IMR-90 (cell line): Measurements from ENCODE around the gene BCDIN3D. TPM values are rescaled to one million over a fixed set of nuclear protein-coding genes. Genes with fewer than 3 reads are reported as not detected.

Source experiments
- ATAC-seq: fragments of 200-7000 bp; cut with Tn5 transposase; 2 replicates; pipeline ENCODE4 v1.9.1; 2020; ENCODE audit warnings: low read depth, mild to moderate bottlenecking, moderate library complexity
- BruUV-seq: library from RNA; stranded (reverse); fragments of 400-500 nt; replicated peaks from 2 replicates; lab custom pipeline; 2021; lab: Mats Ljungman, UMichigan
- CTCF ChIA-PET: fragments of 300-600 bp; formaldehyde crosslinking; extraction: SDS; loops from one replicate; lab custom pipeline; 2021; ENCODE audit warnings: antibody characterized with exemption; lab: Yijun Ruan, JAX
- POLR2A ChIA-PET: fragments of 300-600 bp; sonication (Branson Sonifier 250); formaldehyde crosslinking; loops from one replicate; lab custom pipeline; 2022; ENCODE audit warnings: antibody characterized with exemption; ENCODE audit not compliant: unreplicated experiment; lab: Charles Lee
- DNase-seq: peaks from one replicate; pipeline ENCODE4 v3.0.0; 2013
- H2AFZ ChIP-seq: replicated peaks from 2 replicates; pipeline ENCODE3; 2013; ENCODE audit warnings: low read length, mild to moderate bottlenecking; ENCODE audit not compliant: poor library complexity
- H2AK5ac ChIP-seq: 2 replicates; pipeline ENCODE4 v1.6.1; 2013; ENCODE audit warnings: low read depth, low read length, inconsistent platforms
- H2AK9ac ChIP-seq: replicated peaks from 2 replicates; pipeline ENCODE3; 2013; ENCODE audit warnings: mild to moderate bottlenecking, low read depth, low read length, moderate library complexity; ENCODE audit not compliant: poor library complexity
- H2BK120ac ChIP-seq: 2 replicates; pipeline ENCODE4 v1.6.1; 2013; ENCODE audit warnings: low read depth, low read length, inconsistent platforms
- H2BK15ac ChIP-seq: 3 replicates; pipeline ENCODE4 v1.6.1; 2013; ENCODE audit warnings: low read depth, low read length, inconsistent platforms
- H2BK20ac ChIP-seq: 2 replicates; pipeline ENCODE4 v1.6.1; 2013; ENCODE audit warnings: low read depth, mild to moderate bottlenecking, inconsistent platforms, low read length, moderate library complexity
- H2BK5ac ChIP-seq: 2 replicates; pipeline ENCODE4 v1.6.1; 2013; ENCODE audit warnings: mild to moderate bottlenecking, low read depth, low read length, inconsistent platforms; ENCODE audit not compliant: poor library complexity, severe bottlenecking
- H3K14ac ChIP-seq: replicated peaks from 2 replicates; pipeline ENCODE4 v1.6.1; 2013; ENCODE audit warnings: low read depth, low read length, inconsistent platforms
- H3K18ac ChIP-seq: 2 replicates; pipeline ENCODE4 v1.6.1; 2013; ENCODE audit warnings: low read depth, low read length, control low read depth
- H3K23ac ChIP-seq: 2 replicates; pipeline ENCODE4 v1.6.1; 2013; ENCODE audit warnings: low read depth, low read length, inconsistent platforms
- H3K27ac ChIP-seq: 2 replicates; pipeline ENCODE4 v1.5.1; 2013; ENCODE audit warnings: mild to moderate bottlenecking, control low read depth, low read length; ENCODE audit not compliant: insufficient read depth
- H3K27me3 ChIP-seq: 2 replicates; pipeline ENCODE4 v1.6.1; 2013; ENCODE audit warnings: low read length; ENCODE audit not compliant: control insufficient read depth, insufficient read depth
- H3K36me3 ChIP-seq: 2 replicates; pipeline ENCODE4 v1.6.1; 2013; ENCODE audit warnings: low read length, mixed read lengths; ENCODE audit not compliant: control insufficient read depth, insufficient read depth
- H3K4ac ChIP-seq: 2 replicates; pipeline ENCODE4 v1.6.1; 2013; ENCODE audit warnings: low read depth, low read length, inconsistent platforms
- H3K4me1 ChIP-seq: 2 replicates; pipeline ENCODE4 v1.6.1; 2013; ENCODE audit warnings: low read length, mixed read lengths; ENCODE audit not compliant: control insufficient read depth, insufficient read depth
- H3K4me2 ChIP-seq: 2 replicates; pipeline ENCODE4 v1.6.1; 2013; ENCODE audit warnings: low read depth, mild to moderate bottlenecking, control low read depth, low read length, moderate library complexity
- H3K4me3 ChIP-seq: 2 replicates; pipeline ENCODE4 v1.5.1; 2013; ENCODE audit warnings: low read depth, mild to moderate bottlenecking, control low read depth, low read length, moderate library complexity; ENCODE audit not compliant: insufficient read depth
- H3K56ac ChIP-seq: 2 replicates; pipeline ENCODE4 v1.6.1; 2013; ENCODE audit warnings: low read length, inconsistent platforms; ENCODE audit not compliant: insufficient read depth; ENCODE audit errors: extremely low read depth
- H3K79me1 ChIP-seq, 2 experiments: 2 replicates each; pipeline ENCODE4 v1.6.1; 2013; ENCODE audit warnings: low read length in 2 of 2, inconsistent platforms in 1 of 2, low read depth in 1 of 2
- H3K9ac ChIP-seq: 2 replicates; pipeline ENCODE4 v1.6.1; 2013; ENCODE audit warnings: low read depth, low read length, control low read depth
- H3K9me1 ChIP-seq: 2 replicates; pipeline ENCODE4 v1.6.1; 2013; ENCODE audit warnings: low read length, inconsistent platforms; ENCODE audit not compliant: insufficient read depth
- H3K9me3 ChIP-seq: 2 replicates; pipeline ENCODE4 v1.6.1; 2013; ENCODE audit warnings: low read length; ENCODE audit not compliant: control insufficient read depth, insufficient read depth
- H4K20me1 ChIP-seq: 2 replicates; pipeline ENCODE4 v1.6.1; 2013; ENCODE audit warnings: low read length, inconsistent platforms; ENCODE audit not compliant: insufficient read depth
- H4K5ac ChIP-seq: 2 replicates; pipeline ENCODE4 v1.6.1; 2013; ENCODE audit warnings: mild to moderate bottlenecking, low read depth, low read length, control low read depth
- H4K8ac ChIP-seq, 2 experiments: 2 replicates each; pipeline ENCODE4 v1.6.1; 2013; ENCODE audit warnings: low read depth in 2 of 2, low read length in 2 of 2, control low read depth in 1 of 2, inconsistent platforms in 1 of 2
- H4K91ac ChIP-seq: 2 replicates; pipeline ENCODE4 v1.6.1; 2013; ENCODE audit warnings: low read depth, low read length, inconsistent platforms; ENCODE audit not compliant: insufficient read depth
- BHLHE40 ChIP-seq: fragments of 150-350 bp; IDR thresholded peaks from 2 replicates; pipeline ENCODE4 v1.6.1; 2016; ENCODE audit warnings: mild to moderate bottlenecking, low read depth, low read length
- CHD1 ChIP-seq: IDR thresholded peaks from 2 replicates; pipeline ENCODE4 v1.6.1; 2012; ENCODE audit warnings: low read depth, low read length, improper control_type of control experiment
- MAFK ChIP-seq: IDR thresholded peaks from 2 replicates; pipeline ENCODE4 v1.6.1; 2012; ENCODE audit warnings: low read depth, low read length, improper control_type of control experiment
- MXI1 ChIP-seq: IDR thresholded peaks from 2 replicates; pipeline ENCODE4 v1.6.1; 2012; ENCODE audit warnings: low read depth, mild to moderate bottlenecking, low read length, moderate library complexity, borderline replicate concordance
- NFE2L2 ChIP-seq: fragments of 150-350 bp; IDR thresholded peaks from 2 replicates; pipeline ENCODE4 v1.6.1; 2016; ENCODE audit warnings: low read depth, mild to moderate bottlenecking, low read length
- POLR2A ChIP-seq: IDR thresholded peaks from 2 replicates; pipeline ENCODE4 v1.6.1; 2012; ENCODE audit warnings: mild to moderate bottlenecking, low read depth, low read length
- RAD21 ChIP-seq: IDR thresholded peaks from 2 replicates; pipeline ENCODE4 v1.6.1; 2012; ENCODE audit warnings: low read length, improper control_type of control experiment
- RCOR1 ChIP-seq: IDR thresholded peaks from 2 replicates; pipeline ENCODE4 v1.6.1; 2012; ENCODE audit warnings: mild to moderate bottlenecking, low read length, improper control_type of control experiment; ENCODE audit not compliant: insufficient replicate concordance
- RFX5 ChIP-seq: IDR thresholded peaks from 2 replicates; pipeline ENCODE4 v1.8.0; 2012; ENCODE audit warnings: low read depth, mild to moderate bottlenecking, low read length, moderate library complexity
- USF2 ChIP-seq: fragments of 150-350 bp; IDR thresholded peaks from 2 replicates; pipeline ENCODE4 v1.6.1; 2017; ENCODE audit warnings: mild to moderate bottlenecking, antibody characterized with exemption, low read length, low read depth
- WGBS, 2 experiments: methylation state at CpG; one replicate each; pipeline versions ENCODE4 v1.1.5 to v1.1.7; 2013; ENCODE audit warnings: missing lambda C conversion rate in 2 of 2; ENCODE audit not compliant: insufficient read length in 1 of 2; ENCODE audit errors: extremely low coverage in 2 of 2; 5-methylcytosine and 5-hydroxymethylcytosine counted together
- dilution Hi-C: fragments of 300-500 bp; cut with HindIII; formaldehyde crosslinking; loops from one replicate; pipeline ENCODE4 v1.14.3; 2018; ENCODE audit warnings: low sequenced_read_pairs; ENCODE audit not compliant: unreplicated experiment
- in situ Hi-C: fragments of 300-500 bp; cut with MboI; formaldehyde crosslinking; loops from 3 replicates; pipeline ENCODE4 v1.14.3; 2019; ENCODE audit warnings: low sequenced_read_pairs, inconsistent platforms, mixed read lengths
- intact Hi-C: fragments of 100-400 bp; cut with micrococcal nuclease; formaldehyde crosslinking; loops from 2 replicates; pipeline ENCODE4 v1.10.0; 2022
- polyA plus RNA-seq, 3 experiments: library from polyadenylated mRNA; depleted of rRNA; stranded (reverse); fragments of >200 nt; gene quantifications; 2 replicates each; pipeline ENCODE4 v1.2.3, GENCODE V29; 2012; ENCODE audit warnings: low replicate concordance in 1 of 3
- total RNA-seq: library from RNA; depleted of rRNA; stranded (reverse); fragments of >200 nt; gene quantifications from 2 replicates; pipeline ENCODE4 v1.2.3, GENCODE V29; 2012
- TF ChIP-seq, protein P1 (sequence below): conservative IDR thresholded peaks from 2 replicates; pipeline ENCODE4 v1.5.1; 2012; ENCODE audit warnings: mild to moderate bottlenecking, low read depth, low read length, improper control_type of control experiment

Gene BCDIN3D
- total and polyA plus RNA-seq, 2 of the 4 experiments (the other 2 are of a cell fraction), result 2.3 TPM

DNA sequence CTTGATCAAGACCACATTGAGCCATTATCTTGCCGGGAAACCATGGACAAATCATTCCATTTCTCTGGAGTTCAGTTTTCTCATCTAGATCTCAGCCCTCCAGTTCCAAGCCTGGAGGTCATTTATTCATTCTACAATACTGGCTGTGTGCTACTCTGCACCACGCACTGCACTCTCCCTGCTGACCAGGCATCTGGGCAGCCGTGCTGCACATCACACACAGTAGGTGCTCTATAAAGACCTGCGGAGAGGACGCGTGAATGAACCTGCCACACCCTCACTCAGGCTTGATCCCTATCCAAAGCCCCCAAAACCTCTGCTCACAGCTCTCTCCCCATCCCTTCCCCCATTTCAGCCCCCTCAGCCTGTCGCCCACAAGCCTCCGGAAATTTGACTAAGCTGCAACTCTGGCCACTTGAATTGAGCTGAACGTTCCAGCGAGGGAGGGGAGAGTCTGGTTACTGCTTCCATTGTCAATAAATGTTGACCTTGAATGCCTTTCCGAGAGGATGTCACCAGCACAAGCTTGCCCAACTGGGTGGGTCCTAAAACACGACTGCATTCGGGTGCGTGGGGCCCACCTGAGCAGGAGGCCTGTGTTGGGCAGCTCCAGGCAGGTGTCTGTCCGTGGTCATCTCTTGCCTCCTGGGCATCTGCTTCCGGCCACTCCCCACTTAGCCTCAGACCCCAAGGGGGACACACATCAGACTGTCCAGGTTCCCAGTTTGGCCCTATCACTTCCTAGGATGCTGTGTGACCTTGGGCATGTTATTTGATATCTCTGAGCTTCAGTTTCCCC is 43.0 kb upstream of the BCDIN3D start:
- DNase-seq (no peak), ATAC-seq (no peak)
- no peak overlapping the region for H3K18ac ChIP-seq
- no peaks in the 10 kb centered on the region for H3K9me1 ChIP-seq
- H2AK5ac ChIP-seq, result no peak overlapping the region
- no peaks in the 10 kb centered on the region for H3K9me3 ChIP-seq
- no peaks in the 10 kb centered on the region for H3K4me1 ChIP-seq
- H3K36me3 ChIP-seq, result no peaks in the 10 kb centered on the region
- no peak overlapping the region for H3K4me3 ChIP-seq
- no peak overlapping the region for H3K14ac ChIP-seq
- ChIA-PET CTCF (no interaction called here), POLR2A (no interaction called here)
- no peak overlapping the region for H3K4me2 ChIP-seq
- no peaks in the 10 kb centered on the region for H3K79me1 ChIP-seq
- 80% methylated on average over 11 of the region's 16 CpGs; no CpG with 5 or more reads in 1 of the 2 experiments for WGBS, 2 experiments
- no peak overlapping the region for H3K9ac ChIP-seq
- in situ Hi-C loops, result no loop called here
- H3K56ac ChIP-seq, result no peak overlapping the region
- peaks cover 51% of the 10 kb centered on the region for H3K27me3 ChIP-seq
- no peaks in the 10 kb centered on the region for H4K20me1 ChIP-seq
- dilution Hi-C loops, result no loop called here
- H2BK120ac ChIP-seq, result no peak overlapping the region
- H3K23ac ChIP-seq, result no peak overlapping the region
- H3K4ac ChIP-seq, result no peak overlapping the region
- no peak overlapping the region for H2AFZ ChIP-seq
- intact Hi-C loops, result no loop called here
- no peak overlapping the region for H4K91ac ChIP-seq
- no peak for TF ChIP-seq RCOR1
- no peak for TF ChIP-seq MXI1
- TF ChIP-seq CHD1, result no peak
- TF ChIP-seq RAD21, result no peak
- no peak for TF ChIP-seq BHLHE40
- no peak for TF ChIP-seq MAFK
- TF ChIP-seq, protein P1, sequence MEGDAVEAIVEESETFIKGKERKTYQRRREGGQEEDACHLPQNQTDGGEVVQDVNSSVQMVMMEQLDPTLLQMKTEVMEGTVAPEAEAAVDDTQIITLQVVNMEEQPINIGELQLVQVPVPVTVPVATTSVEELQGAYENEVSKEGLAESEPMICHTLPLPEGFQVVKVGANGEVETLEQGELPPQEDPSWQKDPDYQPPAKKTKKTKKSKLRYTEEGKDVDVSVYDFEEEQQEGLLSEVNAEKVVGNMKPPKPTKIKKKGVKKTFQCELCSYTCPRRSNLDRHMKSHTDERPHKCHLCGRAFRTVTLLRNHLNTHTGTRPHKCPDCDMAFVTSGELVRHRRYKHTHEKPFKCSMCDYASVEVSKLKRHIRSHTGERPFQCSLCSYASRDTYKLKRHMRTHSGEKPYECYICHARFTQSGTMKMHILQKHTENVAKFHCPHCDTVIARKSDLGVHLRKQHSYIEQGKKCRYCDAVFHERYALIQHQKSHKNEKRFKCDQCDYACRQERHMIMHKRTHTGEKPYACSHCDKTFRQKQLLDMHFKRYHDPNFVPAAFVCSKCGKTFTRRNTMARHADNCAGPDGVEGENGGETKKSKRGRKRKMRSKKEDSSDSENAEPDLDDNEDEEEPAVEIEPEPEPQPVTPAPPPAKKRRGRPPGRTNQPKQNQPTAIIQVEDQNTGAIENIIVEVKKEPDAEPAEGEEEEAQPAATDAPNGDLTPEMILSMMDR, result no peak
- TF ChIP-seq USF2, result no peak
- no peak for TF ChIP-seq NFE2L2
- TF ChIP-seq POLR2A, result no peak
- no peak for TF ChIP-seq RFX5
- no peak overlapping the region for H2BK20ac ChIP-seq
- H2BK15ac ChIP-seq, result no peak overlapping the region
- no peak overlapping the region for H3K27ac ChIP-seq
- no peak overlapping the region for H4K8ac ChIP-seq
- H2BK5ac ChIP-seq, result no peak overlapping the region
- H2AK9ac ChIP-seq, result no peak overlapping the region
- H4K5ac ChIP-seq, result no peak overlapping the region
- no TSS peak for BruUV-seq
